LNCAP (cell line): ENCODE measurements around the gene TSC1.

Source experiments
- TF ChIP-seq, protein P1 (sequence below): fragments of 450-650 bp; IDR thresholded peaks from 2 replicates; pipeline ENCODE4 v1.5.1; 2017; ENCODE audit warnings: mild to moderate bottlenecking

The TSC1 gene

DNA sequence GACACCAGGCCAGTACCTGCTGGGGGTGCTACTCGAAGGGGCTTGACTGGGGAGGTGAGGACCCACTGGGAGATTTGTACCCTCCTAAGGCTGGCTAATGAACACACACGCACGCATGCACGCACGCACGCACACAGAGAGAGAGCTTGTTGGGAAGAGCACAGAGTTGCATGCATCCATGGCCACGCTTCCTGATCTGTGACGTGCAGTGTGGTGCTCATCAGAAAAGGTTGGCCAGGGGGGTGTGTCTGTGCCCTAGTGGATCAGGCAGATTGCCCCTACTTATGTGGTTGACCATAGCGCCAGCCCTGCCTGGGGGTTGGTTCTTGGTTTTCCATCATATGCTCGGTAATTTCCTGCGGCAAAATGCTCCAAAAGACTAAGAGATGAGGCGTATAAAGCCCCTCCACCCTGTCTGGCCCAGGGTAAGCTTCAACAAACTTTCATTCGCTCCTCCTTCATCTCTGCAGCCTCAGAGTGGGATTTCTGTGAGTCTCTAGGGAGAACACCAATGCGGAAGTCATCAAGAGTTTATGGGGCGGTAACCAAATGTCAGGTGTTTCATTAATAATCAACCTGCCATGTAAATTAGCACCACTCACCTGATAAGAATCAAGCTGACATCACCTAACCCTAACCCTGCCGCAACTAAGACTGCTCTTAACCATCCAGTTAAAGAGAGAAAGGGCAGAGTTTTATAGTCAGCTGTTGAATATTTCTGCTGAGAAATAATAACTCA is 26.1 kb upstream of the TSC1 start:
- TF ChIP-seq, protein P1, sequence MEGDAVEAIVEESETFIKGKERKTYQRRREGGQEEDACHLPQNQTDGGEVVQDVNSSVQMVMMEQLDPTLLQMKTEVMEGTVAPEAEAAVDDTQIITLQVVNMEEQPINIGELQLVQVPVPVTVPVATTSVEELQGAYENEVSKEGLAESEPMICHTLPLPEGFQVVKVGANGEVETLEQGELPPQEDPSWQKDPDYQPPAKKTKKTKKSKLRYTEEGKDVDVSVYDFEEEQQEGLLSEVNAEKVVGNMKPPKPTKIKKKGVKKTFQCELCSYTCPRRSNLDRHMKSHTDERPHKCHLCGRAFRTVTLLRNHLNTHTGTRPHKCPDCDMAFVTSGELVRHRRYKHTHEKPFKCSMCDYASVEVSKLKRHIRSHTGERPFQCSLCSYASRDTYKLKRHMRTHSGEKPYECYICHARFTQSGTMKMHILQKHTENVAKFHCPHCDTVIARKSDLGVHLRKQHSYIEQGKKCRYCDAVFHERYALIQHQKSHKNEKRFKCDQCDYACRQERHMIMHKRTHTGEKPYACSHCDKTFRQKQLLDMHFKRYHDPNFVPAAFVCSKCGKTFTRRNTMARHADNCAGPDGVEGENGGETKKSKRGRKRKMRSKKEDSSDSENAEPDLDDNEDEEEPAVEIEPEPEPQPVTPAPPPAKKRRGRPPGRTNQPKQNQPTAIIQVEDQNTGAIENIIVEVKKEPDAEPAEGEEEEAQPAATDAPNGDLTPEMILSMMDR: no peak

DNA sequence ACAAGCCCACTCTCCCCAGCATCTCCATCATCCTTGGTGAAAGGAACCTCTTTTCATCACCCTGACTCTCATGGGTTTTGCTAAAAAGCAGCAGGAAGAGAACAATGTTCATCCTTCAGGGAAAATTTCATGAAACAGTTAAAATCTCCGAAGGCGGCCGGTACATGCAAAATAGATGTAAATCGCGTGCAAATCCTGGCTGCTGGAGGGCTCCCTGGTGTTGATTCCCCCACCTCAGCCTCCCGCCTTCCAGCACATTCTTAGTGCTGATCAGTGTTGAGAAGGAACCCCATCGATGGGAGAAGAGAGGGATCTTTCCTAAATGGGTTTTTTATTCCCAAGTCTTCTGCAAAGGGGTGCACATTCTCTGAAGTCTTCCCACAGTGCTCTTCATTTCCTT is 25.4 kb upstream of the TSC1 start:
- TF ChIP-seq, protein P1: no peak

DNA sequence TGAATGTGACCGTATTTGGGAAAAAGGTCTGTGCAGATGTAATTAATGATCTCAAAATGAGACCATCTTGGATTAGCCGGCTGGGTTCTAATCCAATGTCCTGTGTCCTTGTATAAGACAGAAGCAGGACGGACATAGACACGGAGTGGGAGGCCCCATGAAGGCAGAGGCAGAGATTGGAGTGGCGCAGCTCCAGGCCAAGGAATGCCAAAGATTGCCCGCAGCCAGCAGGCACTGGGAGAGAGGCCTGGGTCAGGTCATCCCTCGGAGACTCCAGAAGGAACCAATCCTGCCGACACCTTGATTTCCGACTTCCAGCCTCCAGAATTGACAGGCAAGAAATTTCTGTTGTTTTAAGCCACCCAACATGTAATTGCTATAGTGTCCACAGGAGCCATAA is 21.1 kb upstream of the TSC1 start:
- TF ChIP-seq, protein P1: no peak

DNA sequence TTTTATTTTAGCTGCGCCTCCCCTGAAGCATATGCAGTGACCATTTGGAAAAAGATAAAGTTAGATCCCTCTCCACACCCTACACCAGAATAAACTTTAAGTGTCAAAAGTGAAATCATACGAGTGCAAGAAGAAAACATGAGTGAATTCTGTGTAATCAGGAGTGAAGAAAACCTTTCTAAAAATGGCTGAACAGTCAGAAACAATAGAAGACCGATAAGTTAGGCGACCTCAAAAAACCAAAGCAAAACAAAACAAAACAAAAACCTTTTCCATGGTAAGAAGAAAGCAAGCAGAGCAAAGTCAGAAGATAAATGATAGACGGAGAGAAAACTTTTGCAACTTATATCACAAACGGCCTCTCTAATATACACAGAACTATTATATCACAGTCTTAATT is 16.6 kb upstream of the TSC1 start:
- TF ChIP-seq, protein P1: no peak

DNA sequence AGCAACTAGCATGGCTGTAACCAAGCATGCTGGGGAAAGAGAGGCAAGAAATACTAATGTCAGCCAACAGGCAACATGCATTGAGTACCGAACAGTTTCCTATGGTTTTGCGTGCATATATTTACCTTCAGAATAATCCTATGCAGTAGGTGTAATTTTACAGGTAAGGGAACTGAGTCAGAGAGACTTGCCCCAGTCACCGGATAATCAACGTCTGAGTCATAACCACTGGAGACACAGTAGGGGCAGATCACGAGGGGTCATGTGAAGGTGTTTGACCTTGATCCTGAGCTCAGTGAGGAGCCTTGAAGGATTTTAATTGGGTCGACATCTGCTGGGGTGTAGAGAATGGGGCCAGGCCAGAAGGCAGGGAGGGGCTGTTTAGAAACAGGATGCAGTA is 13.4 kb upstream of the TSC1 start:
- TF ChIP-seq, protein P1: no peak

DNA sequence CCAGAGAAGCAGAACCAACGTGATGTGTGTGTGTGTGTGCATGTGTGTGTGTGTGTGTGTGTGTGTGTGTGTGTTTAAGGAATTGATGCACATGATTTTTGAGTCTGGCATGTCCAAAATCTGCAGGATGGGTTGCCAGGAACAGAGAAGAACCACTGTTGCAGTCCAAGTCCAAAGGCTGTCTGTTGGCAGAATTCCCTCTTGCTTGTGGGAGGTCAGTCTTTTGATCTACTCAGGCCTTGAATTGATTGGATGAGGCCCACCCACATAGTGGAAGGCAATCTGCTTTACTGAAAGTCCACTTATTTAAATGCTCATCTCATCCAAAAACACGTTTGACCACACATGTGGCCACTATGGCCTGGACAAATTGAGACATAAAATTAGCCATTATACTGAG is 11.4 kb upstream of the TSC1 start:
- TF ChIP-seq, protein P1: no peak

DNA sequence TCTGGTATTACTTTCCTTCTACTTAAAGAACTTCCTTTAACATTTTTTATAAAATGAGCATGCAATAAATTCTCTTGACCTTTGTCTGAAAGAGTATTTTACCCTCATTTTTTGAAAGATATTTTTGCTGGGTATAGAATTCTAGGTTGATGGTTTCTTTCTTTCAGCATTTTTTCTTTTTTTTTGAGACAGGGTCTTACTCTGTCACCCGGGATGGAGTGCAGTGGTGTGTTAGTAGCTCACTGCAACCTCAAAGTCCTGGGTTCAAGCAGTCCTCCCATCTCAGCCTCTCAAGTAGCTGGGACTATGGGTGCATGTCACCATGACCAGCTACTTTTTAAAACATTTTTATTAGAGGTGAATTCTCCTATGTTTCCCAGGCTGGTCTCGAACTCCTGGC is 10.7 kb upstream of the TSC1 start:
- TF ChIP-seq, protein P1: no peak

DNA sequence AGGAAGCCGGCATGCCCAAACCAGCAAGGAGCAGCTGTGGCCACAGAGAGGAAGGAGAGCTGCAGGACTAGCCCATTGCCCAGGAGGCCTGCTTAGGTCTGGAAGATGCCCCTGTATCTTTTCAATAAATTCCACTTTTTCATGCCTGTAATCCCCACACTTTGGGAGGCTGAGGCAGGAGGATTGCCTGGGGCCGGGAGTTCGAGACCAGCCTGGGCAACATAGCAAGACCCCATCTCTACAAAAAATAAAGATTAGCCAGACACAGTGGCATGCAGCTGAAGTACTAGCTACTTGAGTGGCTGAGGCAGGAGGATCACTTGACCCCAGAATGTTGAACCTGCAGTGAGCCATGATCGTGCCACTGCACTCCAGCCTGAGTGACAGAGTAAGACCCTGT is 5.3 kb upstream of the TSC1 start:
- TF ChIP-seq, protein P1: no peak
